Kidney (tissue), 14 donors: ENCODE measurements around the gene BCAS3. TPM values are rescaled to one million over a fixed set of nuclear protein-coding genes. Genes with fewer than 3 reads are reported as not detected.
A peak's percentile ranks its signal among the peaks of the same experiment; 100 is the strongest.

Experiments
- DNase-seq, 5 donors: peaks; one replicate each; pipeline ENCODE4 v3.0.0-alpha.2; 2013 to 2020
- FAIRE-seq: peaks from 2 replicates; lab custom pipeline; 2012; peaks lifted over from hg19 to GRCh38; lab: Jason Lieb, UNC
- H3K27ac ChIP-seq, 2 donors: one replicate each; pipeline ENCODE4 v1.7.0; 2013; ENCODE audit warnings: low read depth in 2 of 2, low read length in 2 of 2, inconsistent platforms in 1 of 2
- H3K27me3 ChIP-seq: one replicate; pipeline ENCODE4 v1.7.1; 2013; ENCODE audit warnings: low read length, inconsistent platforms; ENCODE audit not compliant: control insufficient read depth, insufficient read depth
- H3K36me3 ChIP-seq, 3 donors: one replicate each; pipeline versions ENCODE4 v1.7.0 to v1.7.1; 2013; ENCODE audit warnings: low read length in 3 of 3, control low read depth in 1 of 3, inconsistent platforms in 1 of 3; ENCODE audit not compliant: insufficient read depth in 3 of 3, control insufficient read depth in 2 of 3
- H3K4me1 ChIP-seq, 3 donors: one replicate each; pipeline versions ENCODE4 v1.7.0 to v1.7.1; 2013; ENCODE audit warnings: low read length in 3 of 3, inconsistent platforms in 1 of 3, low read depth in 1 of 3; ENCODE audit not compliant: control insufficient read depth in 2 of 3, insufficient read depth in 2 of 3
- H3K4me3 ChIP-seq, 3 donors: one replicate each; pipeline versions ENCODE4 v1.7.0 to v1.8.1; 2013; ENCODE audit warnings: low read length in 3 of 3, control low read depth in 1 of 3, inconsistent platforms in 1 of 3
- H3K9ac ChIP-seq, 3 donors: one replicate each; pipeline versions ENCODE4 v1.7.0 to v1.7.1; 2013; ENCODE audit warnings: low read length in 3 of 3, control low read depth in 1 of 3, inconsistent platforms in 1 of 3
- H3K9me3 ChIP-seq, 3 donors: one replicate each; pipeline versions ENCODE4 v1.7.0 to v1.7.1; 2013; ENCODE audit warnings: low read length in 3 of 3, control low read depth in 1 of 3, inconsistent platforms in 1 of 3; ENCODE audit not compliant: control insufficient read depth in 2 of 3, insufficient read depth in 1 of 3
- intact Hi-C: fragments of 100-400 bp; cut with DNase I; formaldehyde crosslinking; loops from one replicate; pipeline ENCODE4 v1.11.1; 2022
- polyA plus RNA-seq: library from polyadenylated mRNA; stranded (reverse); fragments of 350-450 nt; fragmentation: Illumina TruSeq; extraction: RNeasy Lipid Tissue Mini Kit (QIAGEN cat#74804); gene quantifications from one replicate; pipeline ENCODE4 v1.2.3, GENCODE V29; 2014; ENCODE audit warnings: low read depth, low replicate concordance; ENCODE audit not compliant: insufficient read depth
- total RNA-seq: library from RNA; stranded (reverse); fragmentation: NEBNext Ultra II Directional; extraction: Animal tissue kit (Norgen Biotek cat#: 25700); gene quantifications from one replicate; pipeline ENCODE4 v1.2.1, GENCODE V29; 2021
- TF ChIP-seq, protein P1 (sequence below): IDR thresholded peaks from 3 replicates; pipeline ENCODE4 v1.5.1; 2012; ENCODE audit warnings: mild to moderate bottlenecking, moderate library complexity, borderline replicate concordance; ENCODE audit not compliant: insufficient read depth; ENCODE audit errors: extremely low read depth
- donor health status: control.
- donor health status: control.
- donor health status: control.
- donor health status: control.
- donor health status: control.
- donor health status: DM: yes; HTN: yes; CAD: no.
- donor health status: Normal renal cell carcinoma (clear cell type).

BCAS3 gene
- total and polyA plus RNA-seq, 2 donors from 2014 or later, result 18.3 to 44.1 TPM

GRCh38 chr17:61155590-61156237, 478.1 kb downstream of the BCAS3 start:
- no peaks in the 10 kb centered on the region for H3K36me3 ChIP-seq
- DNase-seq (peak in 1 of 5 donors; percentile 50), FAIRE-seq (no peak)
- H3K27me3 ChIP-seq, result no peaks in the 10 kb centered on the region
- H3K4me3 ChIP-seq, result peak overlapping the region in 1 of 3 donors; percentile 12
- no peak overlapping the region for H3K9ac ChIP-seq
- H3K4me1 ChIP-seq, result peaks cover 2 to 12% (median 5%) of the 10 kb centered on the region in 3 donors
- TF ChIP-seq, protein P1, sequence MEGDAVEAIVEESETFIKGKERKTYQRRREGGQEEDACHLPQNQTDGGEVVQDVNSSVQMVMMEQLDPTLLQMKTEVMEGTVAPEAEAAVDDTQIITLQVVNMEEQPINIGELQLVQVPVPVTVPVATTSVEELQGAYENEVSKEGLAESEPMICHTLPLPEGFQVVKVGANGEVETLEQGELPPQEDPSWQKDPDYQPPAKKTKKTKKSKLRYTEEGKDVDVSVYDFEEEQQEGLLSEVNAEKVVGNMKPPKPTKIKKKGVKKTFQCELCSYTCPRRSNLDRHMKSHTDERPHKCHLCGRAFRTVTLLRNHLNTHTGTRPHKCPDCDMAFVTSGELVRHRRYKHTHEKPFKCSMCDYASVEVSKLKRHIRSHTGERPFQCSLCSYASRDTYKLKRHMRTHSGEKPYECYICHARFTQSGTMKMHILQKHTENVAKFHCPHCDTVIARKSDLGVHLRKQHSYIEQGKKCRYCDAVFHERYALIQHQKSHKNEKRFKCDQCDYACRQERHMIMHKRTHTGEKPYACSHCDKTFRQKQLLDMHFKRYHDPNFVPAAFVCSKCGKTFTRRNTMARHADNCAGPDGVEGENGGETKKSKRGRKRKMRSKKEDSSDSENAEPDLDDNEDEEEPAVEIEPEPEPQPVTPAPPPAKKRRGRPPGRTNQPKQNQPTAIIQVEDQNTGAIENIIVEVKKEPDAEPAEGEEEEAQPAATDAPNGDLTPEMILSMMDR, result no peak
- peak overlapping the region in 1 of 2 donors; percentile 67 for H3K27ac ChIP-seq
- intact Hi-C loops, result no loop called here
- no peaks in the 10 kb centered on the region for H3K9me3 ChIP-seq

GRCh38 chr17:61157246-61157886, 479.7 kb downstream of the BCAS3 start:
- Histone ChIP-seq H3K9me3 (no peaks in the 10 kb centered on the region), H3K9ac (no peak overlapping the region), H3K4me3 (peak overlapping the region; percentile 32 to 56 (median 37)), H3K36me3 (no peaks in the 10 kb centered on the region), H3K27me3 (no peaks in the 10 kb centered on the region), H3K27ac (peak overlapping the region; percentile 26 to 41), H3K4me1 (peaks cover 2 to 19% (median 8%) of the 10 kb centered on the region in 3 donors)
- intact Hi-C loops, result no loop called here
- FAIRE-seq, result no peak
- TF ChIP-seq, protein P1, result no peak
- peak in 3 of 5 donors; percentile 38 to 72 (median 57) for DNase-seq

GRCh38 chr17:61158376-61158775, 480.7 kb downstream of the BCAS3 start:
- intact Hi-C loops, result no loop called here
- H3K9ac ChIP-seq, result peak overlapping the region in 1 of 3 donors; percentile 57
- FAIRE-seq (no peak), DNase-seq (no peak)
- H3K4me3 ChIP-seq, result peak overlapping the region in 1 of 3 donors; percentile 34
- TF ChIP-seq, protein P1, result no peak
- H3K9me3 ChIP-seq, result no peaks in the 10 kb centered on the region
- peak overlapping the region; percentile 23 to 43 for H3K27ac ChIP-seq
- H3K27me3 ChIP-seq, result no peaks in the 10 kb centered on the region
- H3K4me1 ChIP-seq, result peaks cover 2 to 19% (median 8%) of the 10 kb centered on the region in 3 donors
- no peaks in the 10 kb centered on the region for H3K36me3 ChIP-seq
